AG09309 (cell line): ENCODE measurements around the gene PIP5K1C.

Experiments used
- DNase-seq: peaks from one replicate; pipeline ENCODE4 v3.0.0-alpha.2; 2010; ENCODE audit warnings: low read depth
- H3K4me3 ChIP-seq: 2 replicates; pipeline ENCODE4 v1.5.1; 2011; ENCODE audit warnings: mild to moderate bottlenecking, low read depth, low read length, moderate library complexity; ENCODE audit not compliant: control insufficient read depth
- CTCF ChIP-seq: IDR thresholded peaks from 2 replicates; pipeline ENCODE4 v1.5.1; 2011; ENCODE audit warnings: mild to moderate bottlenecking, low read depth, low read length, inconsistent platforms; ENCODE audit not compliant: insufficient read depth, control insufficient read depth; ENCODE audit errors: missing control alignments

Gene PIP5K1C

GRCh38 chr19:3690551-3691371, 9.5 kb downstream of the PIP5K1C start:
- no peak overlapping the region for H3K4me3 ChIP-seq
- TF ChIP-seq CTCF = no peak
- DNase-seq = no peak

GRCh38 chr19:3687774-3688706, 12.2 kb downstream of the PIP5K1C start:
- no peak for TF ChIP-seq CTCF
- no peak overlapping the region for H3K4me3 ChIP-seq
- DNase-seq = no peak

- no peak overlapping the region for H3K4me3 ChIP-seq
- TF ChIP-seq CTCF = no peak
- no peak for DNase-seq
Measured at GRCh38 chr19:3687393-3687773, 12.9 kb downstream of the PIP5K1C start.

- no peak overlapping the region for H3K4me3 ChIP-seq
- no peak for DNase-seq
Measured at GRCh38 chr19:3684817-3685410, 15.4 kb downstream of the PIP5K1C start.

GRCh38 chr19:3684054-3684816, 16.0 kb downstream of the PIP5K1C start:
- no peak overlapping the region for H3K4me3 ChIP-seq
- DNase-seq = no peak
- TF ChIP-seq CTCF = no peak

More at GRCh38 chr19:3684817-3685410, 15.4 kb downstream of the PIP5K1C start:
- TF ChIP-seq CTCF = no peak

GRCh38 chr19:3683405-3684053, 16.7 kb downstream of the PIP5K1C start:
- no peak for TF ChIP-seq CTCF
- H3K4me3 ChIP-seq = no peak overlapping the region
- no peak for DNase-seq
